Measurements from ENCODE around the gene CD200.

Gene CD200

GRCh38 chr3:112333002-112333380 is at the start of gene CD200:
Gene CD200 (plus strand): TSS chr3:112333156. CDS start chr3:112333213, 57 bp downstream.
- peak; percentile 81 for DNase-seq

- DNase-seq, result no peak
Measured at GRCh38 chr3:112289011-112289410, 43.9 kb upstream of the CD200 start.

GRCh38 chr3:112293368-112294321 is 39.3 kb upstream of the CD200 start, which contains the start of gene SLC9C1:
Gene SLC9C1 (minus strand): TSS chr3:112294216. CDS start chr3:112286791, 7,425 bp downstream.
- peak; percentile 62 for DNase-seq

- DNase-seq, result no peak
Measured at GRCh38 chr3:112297714-112298113, 35.2 kb upstream of the CD200 start.

GRCh38 chr3:112298781-112299180 is 34.2 kb upstream of the CD200 start:
- DNase-seq, result no peak

GRCh38 chr3:112302150-112302830 is 30.7 kb upstream of the CD200 start:
- DNase-seq, result no peak

GRCh38 chr3:112302881-112303763 is 29.8 kb upstream of the CD200 start:
- peak; percentile 28 for DNase-seq

GRCh38 chr3:112303764-112304325 is 29.1 kb upstream of the CD200 start:
- DNase-seq, result peak; percentile 52

GRCh38 chr3:112304611-112305010 is 28.3 kb upstream of the CD200 start:
- no peak for DNase-seq

- DNase-seq, result no peak
Measured at GRCh38 chr3:112306825-112307224, 26.1 kb upstream of the CD200 start.

- DNase-seq, result no peak
Measured at GRCh38 chr3:112307557-112307956, 25.4 kb upstream of the CD200 start.

GRCh38 chr3:112308151-112308911 is 24.6 kb upstream of the CD200 start:
- no peak for DNase-seq

GRCh38 chr3:112314649-112315048 is 18.3 kb upstream of the CD200 start:
- no peak for DNase-seq

GRCh38 chr3:112315791-112316190 is 17.2 kb upstream of the CD200 start:
- DNase-seq, result no peak

- DNase-seq, result no peak
Measured at GRCh38 chr3:112319516-112320276, 13.3 kb upstream of the CD200 start.

- no peak for DNase-seq
Measured at GRCh38 chr3:112320691-112321090, 12.3 kb upstream of the CD200 start.

- no peak for DNase-seq
Measured at GRCh38 chr3:112321867-112322652, 10.9 kb upstream of the CD200 start.

- DNase-seq, result no peak
Measured at GRCh38 chr3:112327371-112327951, 5.5 kb upstream of the CD200 start.

GRCh38 chr3:112331851-112332250 is 1.1 kb upstream of the CD200 start:
- DNase-seq, result no peak

Measured in femur (tissue), 1 donor.